ENCODE data around the gene EVL. TPM values are rescaled to one million over a fixed set of nuclear protein-coding genes. Genes with fewer than 3 reads are reported as not detected.

The EVL gene
- total and polyA plus RNA-seq, 2 donors from 2014 or later, result 54.8 to 84.1 TPM

DNA sequence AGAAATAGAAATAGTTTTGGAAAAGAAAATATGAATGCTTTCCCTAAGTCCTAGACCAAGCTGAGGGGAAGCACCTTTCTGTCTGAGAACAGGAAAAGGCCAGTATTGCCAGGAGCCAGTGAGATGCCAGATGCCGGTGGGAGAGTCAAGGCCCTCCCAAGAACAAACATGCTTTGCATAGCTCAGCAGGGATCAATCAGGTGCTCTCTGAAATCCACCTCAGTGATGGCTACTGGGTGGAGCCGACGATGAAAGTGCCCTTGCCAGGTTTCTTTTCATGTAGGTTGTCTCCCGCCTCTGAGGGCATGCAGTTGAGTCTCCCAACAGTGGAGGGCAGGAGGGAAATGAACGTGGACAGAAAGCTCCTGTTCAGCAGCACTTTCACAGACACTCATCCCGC lies 66.0 kb downstream of the EVL start:
- TF ChIP-seq, protein P1, sequence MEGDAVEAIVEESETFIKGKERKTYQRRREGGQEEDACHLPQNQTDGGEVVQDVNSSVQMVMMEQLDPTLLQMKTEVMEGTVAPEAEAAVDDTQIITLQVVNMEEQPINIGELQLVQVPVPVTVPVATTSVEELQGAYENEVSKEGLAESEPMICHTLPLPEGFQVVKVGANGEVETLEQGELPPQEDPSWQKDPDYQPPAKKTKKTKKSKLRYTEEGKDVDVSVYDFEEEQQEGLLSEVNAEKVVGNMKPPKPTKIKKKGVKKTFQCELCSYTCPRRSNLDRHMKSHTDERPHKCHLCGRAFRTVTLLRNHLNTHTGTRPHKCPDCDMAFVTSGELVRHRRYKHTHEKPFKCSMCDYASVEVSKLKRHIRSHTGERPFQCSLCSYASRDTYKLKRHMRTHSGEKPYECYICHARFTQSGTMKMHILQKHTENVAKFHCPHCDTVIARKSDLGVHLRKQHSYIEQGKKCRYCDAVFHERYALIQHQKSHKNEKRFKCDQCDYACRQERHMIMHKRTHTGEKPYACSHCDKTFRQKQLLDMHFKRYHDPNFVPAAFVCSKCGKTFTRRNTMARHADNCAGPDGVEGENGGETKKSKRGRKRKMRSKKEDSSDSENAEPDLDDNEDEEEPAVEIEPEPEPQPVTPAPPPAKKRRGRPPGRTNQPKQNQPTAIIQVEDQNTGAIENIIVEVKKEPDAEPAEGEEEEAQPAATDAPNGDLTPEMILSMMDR (IDR thresholded peaks at IDR 0.05; ENCODE audit: borderline replicate concordance, extremely low read depth, insufficient read depth), result no peak
- no peak overlapping the region for H3K9ac ChIP-seq (ENCODE audit: low read length in 3 of 3)
- FAIRE-seq (no peak), DNase-seq (no peak)
- H3K9me3 ChIP-seq (ENCODE audit: control insufficient read depth in 2 of 3, insufficient read depth in 1 of 3, low read length in 3 of 3), result no peaks in the 10 kb centered on the region
- no peak overlapping the region for H3K27ac ChIP-seq (ENCODE audit: low read depth in 2 of 2, low read length in 2 of 2)
- no peaks in the 10 kb centered on the region for H3K4me1 ChIP-seq (ENCODE audit: control insufficient read depth in 2 of 3, insufficient read depth in 2 of 3, low read depth in 1 of 3, low read length in 3 of 3)
- no peak overlapping the region for H3K4me3 ChIP-seq (ENCODE audit: low read length in 3 of 3)
- H3K27me3 ChIP-seq (ENCODE audit: control insufficient read depth, insufficient read depth, low read length), result no peaks in the 10 kb centered on the region
- intact Hi-C loops (cut with DNase I), result no loop called here
- peaks cover 2 to 11% (median 4%) of the 10 kb centered on the region in 3 donors for H3K36me3 ChIP-seq (ENCODE audit: control insufficient read depth in 2 of 3, insufficient read depth in 3 of 3, low read length in 3 of 3)

DNA sequence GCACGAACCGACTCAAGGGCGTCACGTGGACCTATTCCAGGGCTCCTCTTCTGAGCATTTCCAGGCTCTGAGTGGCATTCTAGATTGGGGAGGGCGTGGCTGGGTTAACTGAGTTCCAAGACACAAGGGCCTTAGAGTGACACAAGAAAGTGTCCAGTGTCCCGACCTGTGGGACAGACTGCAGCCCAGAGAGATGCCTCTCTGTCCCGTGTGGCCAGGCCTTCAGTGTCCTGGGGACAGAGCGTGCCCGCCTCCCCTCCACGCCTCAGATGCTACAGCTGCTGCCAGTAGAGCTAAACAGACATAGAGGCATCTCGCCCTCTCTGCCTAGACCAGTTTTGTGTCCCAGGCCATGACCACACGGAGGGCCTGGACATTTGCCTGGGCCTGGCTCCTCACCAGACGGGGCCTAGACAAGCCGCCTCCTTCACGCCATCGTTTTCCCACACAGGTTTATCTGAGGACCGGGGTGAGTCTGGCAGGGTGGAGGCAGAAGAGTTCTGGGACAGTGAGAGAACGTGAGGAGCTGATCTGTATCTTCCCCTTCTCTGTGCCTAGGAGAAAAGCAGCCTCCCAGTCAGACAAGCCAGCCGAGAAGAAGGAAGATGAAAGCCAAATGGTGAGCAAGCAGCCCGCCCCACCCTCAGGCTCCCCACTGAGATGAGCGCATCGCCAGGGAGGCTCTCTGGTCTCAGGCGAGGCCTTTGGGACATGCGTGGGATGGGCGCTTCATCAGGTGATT lies 67.1 kb downstream of the EVL start:
- FAIRE-seq (no peak), DNase-seq (no peak)
- no peak overlapping the region for H3K27ac ChIP-seq (ENCODE audit: low read depth in 2 of 2, low read length in 2 of 2)
- no peak overlapping the region for H3K9ac ChIP-seq (ENCODE audit: low read length in 3 of 3)
- no peaks in the 10 kb centered on the region for H3K27me3 ChIP-seq (ENCODE audit: control insufficient read depth, insufficient read depth, low read length)
- no peak overlapping the region for H3K4me3 ChIP-seq (ENCODE audit: low read length in 3 of 3)
- peaks cover 0 to 8% (median 2%) of the 10 kb centered on the region in 3 donors for H3K36me3 ChIP-seq (ENCODE audit: control insufficient read depth in 2 of 3, insufficient read depth in 3 of 3, low read length in 3 of 3)
- intact Hi-C loops (cut with DNase I), result no loop called here
- no peaks in the 10 kb centered on the region for H3K9me3 ChIP-seq (ENCODE audit: control insufficient read depth in 2 of 3, insufficient read depth in 1 of 3, low read length in 3 of 3)
- no peaks in the 10 kb centered on the region for H3K4me1 ChIP-seq (ENCODE audit: control insufficient read depth in 2 of 3, insufficient read depth in 2 of 3, low read depth in 1 of 3, low read length in 3 of 3)
- TF ChIP-seq, protein P1 (IDR thresholded peaks at IDR 0.05; ENCODE audit: borderline replicate concordance, extremely low read depth, insufficient read depth), result no peak

DNA sequence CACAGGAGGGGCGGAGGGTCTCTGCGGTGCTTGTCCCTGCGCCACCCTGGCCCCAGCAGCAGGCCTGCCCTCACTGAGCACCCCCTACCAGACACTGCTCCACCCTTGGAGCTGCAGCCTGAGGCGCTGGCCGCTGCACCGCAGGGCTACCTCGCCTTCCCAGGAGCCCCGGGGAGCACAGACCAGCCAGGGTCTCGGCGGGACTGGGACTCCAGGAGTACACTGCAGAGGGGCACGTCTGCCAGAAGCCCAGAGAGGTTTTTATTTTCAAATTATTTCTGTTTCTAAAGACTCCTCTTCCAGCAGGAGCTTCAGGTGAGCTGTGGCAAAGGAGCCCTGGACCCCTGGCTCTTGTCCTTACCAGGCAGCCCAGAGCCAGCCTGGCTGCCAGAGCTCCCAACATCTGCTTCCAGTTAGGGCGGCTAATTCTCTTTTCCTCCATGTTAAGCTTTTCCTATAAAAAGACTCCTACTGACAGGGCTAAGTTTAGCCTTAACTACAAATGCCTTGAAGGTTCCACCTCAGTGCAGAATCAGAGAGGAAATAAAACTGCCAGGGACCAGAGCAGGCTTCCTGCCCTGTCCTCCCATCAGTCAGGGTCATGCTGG lies 67.8 kb downstream of the EVL start:
- DNase-seq (no peak), FAIRE-seq (no peak)
- peaks cover 0 to 6% (median 2%) of the 10 kb centered on the region in 3 donors for H3K36me3 ChIP-seq (ENCODE audit: control insufficient read depth in 2 of 3, insufficient read depth in 3 of 3, low read length in 3 of 3)
- H3K9me3 ChIP-seq (ENCODE audit: control insufficient read depth in 2 of 3, insufficient read depth in 1 of 3, low read length in 3 of 3), result no peaks in the 10 kb centered on the region
- no peak overlapping the region for H3K9ac ChIP-seq (ENCODE audit: low read length in 3 of 3)
- TF ChIP-seq, protein P1 (IDR thresholded peaks at IDR 0.05; ENCODE audit: borderline replicate concordance, extremely low read depth, insufficient read depth), result no peak
- no peaks in the 10 kb centered on the region for H3K27me3 ChIP-seq (ENCODE audit: control insufficient read depth, insufficient read depth, low read length)
- no peaks in the 10 kb centered on the region for H3K4me1 ChIP-seq (ENCODE audit: control insufficient read depth in 2 of 3, insufficient read depth in 2 of 3, low read depth in 1 of 3, low read length in 3 of 3)
- intact Hi-C loops (cut with DNase I), result no loop called here
- no peak overlapping the region for H3K4me3 ChIP-seq (ENCODE audit: low read length in 3 of 3)
- no peak overlapping the region for H3K27ac ChIP-seq (ENCODE audit: low read depth in 2 of 2, low read length in 2 of 2)
